SK-N-SH (cell line): ENCODE measurements around the gene C19orf47. TPM values are rescaled to one million over a fixed set of nuclear protein-coding genes. Genes with fewer than 3 reads are reported as not detected.
A peak's percentile ranks its signal among the peaks of the same experiment; 100 is the strongest.

Source experiments
- CTCF ChIA-PET: fragments of 300-600, 350-600 bp; formaldehyde crosslinking; extraction: SDS; loops from one replicate; lab custom pipeline; 2021; lab: Yijun Ruan, JAX
- POLR2A ChIA-PET: fragments of 350-600 bp; sonication (Branson Sonifier 250); formaldehyde crosslinking; extraction: SDS; loops from one replicate; lab custom pipeline; 2020; ENCODE audit warnings: antibody characterized with exemption, inconsistent platforms; lab: Yijun Ruan, JAX
- DNase-seq: peaks from one replicate; pipeline ENCODE4 v3.0.0; 2012
- H2AFZ ChIP-seq: fragments of 200-600 bp; sonication (generic); 2 replicates; pipeline ENCODE4 v1.8.1; 2016; ENCODE audit warnings: antibody characterized with exemption, mild to moderate bottlenecking, low read depth
- H3F3A ChIP-seq: fragments of 200-600 bp; sonication (generic); replicated peaks from 2 replicates; pipeline ENCODE3; 2016; ENCODE audit warnings: antibody characterized with exemption, mild to moderate bottlenecking; ENCODE audit not compliant: insufficient read depth
- H3K27ac ChIP-seq, 2 experiments: fragments of 200-500 bp in 1 of 2; fragments of 200-600 bp in 1 of 2; sonication (Bioruptor generic) in 1 of 2; sonication (generic), shearing (Covaris generic) in 1 of 2; 2 replicates each; pipeline versions ENCODE4 v1.5.1 to v1.6.1; 2014 to 2016; ENCODE audit warnings: low read depth in 2 of 2, inconsistent platforms in 1 of 2, low read length in 1 of 2, mild to moderate bottlenecking in 1 of 2, mixed read lengths in 1 of 2
- H3K27me3 ChIP-seq: fragments of 200-600 bp; sonication (generic), shearing (Covaris generic); 2 replicates; pipeline ENCODE4 v1.6.1; 2016; ENCODE audit warnings: mixed run types; ENCODE audit not compliant: insufficient read depth
- H3K36me3 ChIP-seq, 2 experiments: fragments of 200-500 bp in 1 of 2; fragments of 200-600 bp in 1 of 2; sonication (Bioruptor generic) in 1 of 2; sonication (generic) in 1 of 2; replicated peaks in 1 of 2; 2 replicates each; pipeline versions ENCODE3 to v1.5.1; 2014 to 2016; ENCODE audit warnings: low read length in 1 of 2, mild to moderate bottlenecking in 1 of 2; ENCODE audit not compliant: insufficient read depth in 2 of 2, control insufficient read depth in 1 of 2
- H3K4me1 ChIP-seq, 2 experiments: fragments of 200-500 bp in 1 of 2; fragments of 200-600 bp in 1 of 2; sonication (Bioruptor generic) in 1 of 2; sonication (generic), shearing (Covaris generic) in 1 of 2; 2 replicates each; pipeline versions ENCODE4 v1.5.1 to v1.6.1; 2014 to 2016; ENCODE audit warnings: low read depth in 1 of 2, low read length in 1 of 2, mixed run types in 1 of 2; ENCODE audit not compliant: insufficient read depth in 2 of 2, control insufficient read depth in 1 of 2
- H3K4me2 ChIP-seq: fragments of 200-600 bp; sonication (generic), shearing (Covaris generic); 2 replicates; pipeline ENCODE4 v1.6.1; 2017; ENCODE audit warnings: mixed run types
- H3K4me3 ChIP-seq, 2 experiments: fragments of 200-500 bp in 1 of 2; fragments of 200-600 bp in 1 of 2; sonication (Bioruptor generic) in 1 of 2; sonication (generic), shearing (Covaris generic) in 1 of 2; 2 replicates each; pipeline versions ENCODE4 v1.5.1 to v1.8.1; 2014 to 2016; ENCODE audit warnings: low read depth in 2 of 2, inconsistent platforms in 1 of 2, low read length in 1 of 2, mild to moderate bottlenecking in 1 of 2, mixed read lengths in 1 of 2, moderate library complexity in 1 of 2
- H3K79me2 ChIP-seq: fragments of 200-600 bp; sonication (generic); 2 replicates; pipeline ENCODE4 v1.8.1; 2017; ENCODE audit warnings: mild to moderate bottlenecking; ENCODE audit not compliant: insufficient read depth
- H3K9ac ChIP-seq: fragments of 200-600 bp; sonication (generic); 2 replicates; pipeline ENCODE4 v1.6.1; 2017; ENCODE audit warnings: mixed run types
- H3K9me2 ChIP-seq: fragments of 200-600 bp; sonication (generic); 2 replicates; pipeline ENCODE4 v1.6.1; 2017; ENCODE audit warnings: mixed run types
- H3K9me3 ChIP-seq: fragments of 200-600 bp; sonication (generic); 2 replicates; pipeline ENCODE4 v1.6.1; 2017; ENCODE audit warnings: mixed run types, mild to moderate bottlenecking, moderate library complexity
- H4K20me1 ChIP-seq: fragments of 200-600 bp; sonication (generic); 2 replicates; pipeline ENCODE4 v1.6.1; 2017; ENCODE audit warnings: mild to moderate bottlenecking, mixed run types; ENCODE audit not compliant: insufficient read depth
- CHD2 ChIP-seq: fragments of 150-350 bp; IDR thresholded peaks from 2 replicates; pipeline ENCODE4 v1.6.1; 2018; ENCODE audit warnings: low read length; ENCODE audit not compliant: partially characterized antibody
- ELF1 ChIP-seq: IDR thresholded peaks from 2 replicates; pipeline ENCODE4 v1.4.0; 2012
- FOXJ3 ChIP-seq: sonication (generic); formaldehyde crosslinking; IDR thresholded peaks from 2 replicates; pipeline ENCODE4 v1.5.1; 2020; ENCODE audit warnings: mild to moderate bottlenecking, missing genetic modification reagents
- GATA2 ChIP-seq: sonication (generic); formaldehyde crosslinking; IDR thresholded peaks from 2 replicates; pipeline ENCODE4 v1.5.0; 2020; ENCODE audit warnings: mild to moderate bottlenecking, missing genetic modification reagents
- JUND ChIP-seq: IDR thresholded peaks from 2 replicates; pipeline ENCODE4 v1.4.0; 2012
- MEF2A ChIP-seq: IDR thresholded peaks from 2 replicates; pipeline ENCODE4 v1.4.0; 2012; ENCODE audit warnings: low read depth, borderline replicate concordance
- SMC3 ChIP-seq: IDR thresholded peaks from 2 replicates; pipeline ENCODE4 v1.6.1; 2012; ENCODE audit warnings: low read depth, low read length, improper control_type of control experiment
- TCF12 ChIP-seq: IDR thresholded peaks from 2 replicates; pipeline ENCODE4 v1.4.0; 2012
- WGBS: methylation state at CpG from one replicate; pipeline ENCODE4 v1.1.6; 2017; ENCODE audit warnings: low lambda C conversion rate; 5-methylcytosine and 5-hydroxymethylcytosine counted together
- polyA plus RNA-seq, 3 experiments: library from polyadenylated mRNA; depleted of rRNA; stranded (reverse); fragments of >200 nt; gene quantifications; 2 replicates each; pipeline ENCODE4 v1.2.3, GENCODE V29; 2012
- TF ChIP-seq, protein P1 (sequence below): IDR thresholded peaks from 2 replicates; pipeline ENCODE4 v1.6.1; 2012; ENCODE audit warnings: mild to moderate bottlenecking, low read depth, low read length, moderate library complexity

Gene C19orf47
- polyA plus RNA-seq, 1 of the 3 experiments (the other 2 are of a cell fraction) = 17.2 TPM

DNA sequence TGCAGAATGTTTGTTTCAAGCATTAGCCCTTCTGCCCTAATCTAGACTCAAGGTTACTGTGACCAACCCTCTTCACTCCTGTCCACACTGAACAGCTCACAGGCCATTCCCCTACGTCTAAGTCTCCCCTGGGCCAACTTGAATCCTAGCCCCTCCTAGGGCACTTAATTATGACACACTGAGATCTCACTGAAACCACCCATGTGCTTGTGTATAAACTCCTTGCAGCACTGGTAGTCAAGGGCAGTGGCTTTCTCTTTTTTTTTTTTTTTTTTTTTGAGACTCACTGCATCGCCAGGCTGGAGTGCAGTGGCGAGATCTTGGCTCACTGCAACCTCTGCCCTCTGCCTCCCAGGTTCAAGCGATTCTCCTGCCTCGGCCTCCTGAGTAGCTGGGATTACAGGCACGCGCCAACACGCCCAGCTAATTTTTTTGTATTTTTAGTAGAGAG lies 61.2 kb downstream of the C19orf47 start (continued):
- TF ChIP-seq, protein P1, sequence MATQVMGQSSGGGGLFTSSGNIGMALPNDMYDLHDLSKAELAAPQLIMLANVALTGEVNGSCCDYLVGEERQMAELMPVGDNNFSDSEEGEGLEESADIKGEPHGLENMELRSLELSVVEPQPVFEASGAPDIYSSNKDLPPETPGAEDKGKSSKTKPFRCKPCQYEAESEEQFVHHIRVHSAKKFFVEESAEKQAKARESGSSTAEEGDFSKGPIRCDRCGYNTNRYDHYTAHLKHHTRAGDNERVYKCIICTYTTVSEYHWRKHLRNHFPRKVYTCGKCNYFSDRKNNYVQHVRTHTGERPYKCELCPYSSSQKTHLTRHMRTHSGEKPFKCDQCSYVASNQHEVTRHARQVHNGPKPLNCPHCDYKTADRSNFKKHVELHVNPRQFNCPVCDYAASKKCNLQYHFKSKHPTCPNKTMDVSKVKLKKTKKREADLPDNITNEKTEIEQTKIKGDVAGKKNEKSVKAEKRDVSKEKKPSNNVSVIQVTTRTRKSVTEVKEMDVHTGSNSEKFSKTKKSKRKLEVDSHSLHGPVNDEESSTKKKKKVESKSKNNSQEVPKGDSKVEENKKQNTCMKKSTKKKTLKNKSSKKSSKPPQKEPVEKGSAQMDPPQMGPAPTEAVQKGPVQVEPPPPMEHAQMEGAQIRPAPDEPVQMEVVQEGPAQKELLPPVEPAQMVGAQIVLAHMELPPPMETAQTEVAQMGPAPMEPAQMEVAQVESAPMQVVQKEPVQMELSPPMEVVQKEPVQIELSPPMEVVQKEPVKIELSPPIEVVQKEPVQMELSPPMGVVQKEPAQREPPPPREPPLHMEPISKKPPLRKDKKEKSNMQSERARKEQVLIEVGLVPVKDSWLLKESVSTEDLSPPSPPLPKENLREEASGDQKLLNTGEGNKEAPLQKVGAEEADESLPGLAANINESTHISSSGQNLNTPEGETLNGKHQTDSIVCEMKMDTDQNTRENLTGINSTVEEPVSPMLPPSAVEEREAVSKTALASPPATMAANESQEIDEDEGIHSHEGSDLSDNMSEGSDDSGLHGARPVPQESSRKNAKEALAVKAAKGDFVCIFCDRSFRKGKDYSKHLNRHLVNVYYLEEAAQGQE = no peak

DNA sequence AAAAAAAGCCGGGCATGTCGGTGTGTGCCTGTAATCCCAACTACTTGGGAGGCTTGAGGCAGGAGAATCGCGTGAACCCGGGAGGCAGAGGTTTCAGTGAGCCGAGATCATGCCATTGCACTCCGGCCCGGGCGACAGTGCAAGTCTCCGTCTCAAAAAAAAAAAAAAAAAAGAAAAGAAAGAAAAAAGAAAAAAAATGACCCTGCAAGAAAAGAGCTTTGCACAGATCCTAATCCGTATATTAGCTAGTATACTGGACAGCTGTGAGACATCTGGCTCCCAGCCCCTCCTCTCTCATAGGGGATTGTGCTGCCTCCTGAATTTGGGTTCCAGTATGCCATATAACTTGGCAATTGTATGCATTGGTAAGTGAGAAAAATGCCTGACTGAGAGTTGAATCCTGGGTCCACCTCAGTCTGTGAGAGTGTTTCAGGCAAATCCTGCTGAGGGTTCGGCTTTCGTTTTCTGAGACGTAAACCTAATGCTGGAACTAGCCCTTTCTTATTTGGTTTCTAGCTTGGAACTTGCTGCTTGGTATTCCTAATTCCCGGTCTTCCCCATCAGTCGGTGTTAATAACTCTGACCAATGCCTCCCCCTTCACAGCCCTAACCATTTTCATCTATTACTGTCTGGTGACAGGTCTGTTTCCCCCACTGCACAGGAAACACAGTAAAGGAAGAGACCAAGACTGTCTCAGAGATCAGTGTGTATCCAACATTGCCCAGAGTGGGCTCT lies 61.8 kb downstream of the C19orf47 start:
- Histone ChIP-seq H3K4me1 (peaks cover 16 to 26% of the 10 kb centered on the region in 2 experiments; a peak in 3 of 4 replicates), H3F3A (peaks cover 3% of the 10 kb centered on the region), H3K27me3 (no peaks in the 10 kb centered on the region), H2AFZ (peak overlapping the region; percentile 100), H3K79me2 (peaks cover 36% of the 10 kb centered on the region), H4K20me1 (no peaks in the 10 kb centered on the region; the same call in 1 of the 2 replicates), H3K9me2 (no peaks in the 10 kb centered on the region), H3K9ac (no peak overlapping the region), H3K4me3 (no peak overlapping the region), H3K4me2 (no peak overlapping the region), H3K9me3 (no peaks in the 10 kb centered on the region), H3K36me3 (peaks cover 0 to 7% of the 10 kb centered on the region in 2 experiments), H3K27ac (peak overlapping the region in 1 of 2 experiments; percentile 93; a peak in 2 of 4 replicates)
- no peak for DNase-seq
- CTCF ChIA-PET = interaction anchor here (0.9 kb wide), 1 partner anchor 19 kb away, joined by 4 read pairs; no protein-coding TSS in a partner anchor
- TF ChIP-seq MEF2A (no peak), JUND (no peak), GATA2 (CRISPR knock-in tag) (no peak), FOXJ3 (no peak), CHD2 (no peak), SMC3 (no peak), TCF12 (no peak), ELF1 (no peak)
- POLR2A ChIA-PET = interaction anchor here (0.7 kb wide), 1 partner anchor 10 kb away, joined by 7 read pairs; no protein-coding TSS in a partner anchor
- 95% methylated on average over 16 of the region's 16 CpGs for WGBS
